ENCODE data around the gene CHPT1. TPM values are rescaled to one million over a fixed set of nuclear protein-coding genes. Genes with fewer than 3 reads are reported as not detected.
A peak's percentile ranks its signal among the peaks of the same experiment; 100 is the strongest.

The CHPT1 gene
- total and polyA plus RNA-seq, 2 of the 13 experiments (the other 11 are each of a cell fraction or from before 2014, with no cell fraction given), result 117 to 178 TPM

GRCh38 chr12:101696251-101697196, 916 bp upstream of the CHPT1 start (continued):
- TF ChIP-seq ZNF687 (CRISPR knock-in tag; IDR thresholded peaks at IDR 0.05), result peak; percentile 58
- TF ChIP-seq ELF3 (CRISPR knock-in tag; IDR thresholded peaks at IDR 0.05), result peak; percentile 34; the same call in 1 of the 2 replicates
- 0 out of 2 replicates have a peak, but pooled peaks have one; percentile 47 for TF ChIP-seq ZNF816 (CRISPR knock-in tag; IDR thresholded peaks at IDR 0.05; ENCODE audit: borderline replicate concordance)
- TF ChIP-seq XRCC5 (optimal IDR thresholded peaks at IDR 0.05; ENCODE audit: low read length), result peak; percentile 10
- TF ChIP-seq, protein P1, sequence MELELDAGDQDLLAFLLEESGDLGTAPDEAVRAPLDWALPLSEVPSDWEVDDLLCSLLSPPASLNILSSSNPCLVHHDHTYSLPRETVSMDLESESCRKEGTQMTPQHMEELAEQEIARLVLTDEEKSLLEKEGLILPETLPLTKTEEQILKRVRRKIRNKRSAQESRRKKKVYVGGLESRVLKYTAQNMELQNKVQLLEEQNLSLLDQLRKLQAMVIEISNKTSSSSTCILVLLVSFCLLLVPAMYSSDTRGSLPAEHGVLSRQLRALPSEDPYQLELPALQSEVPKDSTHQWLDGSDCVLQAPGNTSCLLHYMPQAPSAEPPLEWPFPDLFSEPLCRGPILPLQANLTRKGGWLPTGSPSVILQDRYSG (CRISPR knock-in tag; IDR thresholded peaks at IDR 0.05), result no peak; the same call in 1 of the 2 replicates
- peak; percentile 85; the same call in 2 of the 3 replicates for TF ChIP-seq MXI1 (IDR thresholded peaks at IDR 0.05; ENCODE audit: borderline replicate concordance, low read depth, low read length)
- no peak for TF ChIP-seq SYNCRIP (IDR thresholded peaks at IDR 0.05; ENCODE audit: insufficient read depth, low read depth, low read length)
- TF ChIP-seq FOXK1 (CRISPR knock-in tag; IDR thresholded peaks at IDR 0.05; ENCODE audit: borderline replicate concordance, low read depth), result peak; percentile 44; the same call in 1 of the 2 replicates
- TF ChIP-seq MNT (IDR thresholded peaks at IDR 0.05), result peak; percentile 36
- TF ChIP-seq SMYD3 (CRISPR knock-in tag; IDR thresholded peaks at IDR 0.05), result peak; percentile 14; the same call in 1 of the 2 replicates
- TF ChIP-seq EP300 (IDR thresholded peaks at IDR 0.05; ENCODE audit: low read depth in 2 of 2, low read length in 2 of 2), result peak in 1 of 2 experiments; percentile 86; a peak in 2 of 4 replicates
- 0 out of 2 replicates have a peak, but pooled peaks have one; percentile 15 for TF ChIP-seq EP300 (CRISPR knock-in tag; IDR thresholded peaks at IDR 0.05; ENCODE audit: borderline replicate concordance)
- peak; percentile 72; the same call in 1 of the 2 replicates for TF ChIP-seq TFAP4 (IDR thresholded peaks at IDR 0.05; ENCODE audit: borderline replicate concordance, low read depth)
- TF ChIP-seq, protein P2, sequence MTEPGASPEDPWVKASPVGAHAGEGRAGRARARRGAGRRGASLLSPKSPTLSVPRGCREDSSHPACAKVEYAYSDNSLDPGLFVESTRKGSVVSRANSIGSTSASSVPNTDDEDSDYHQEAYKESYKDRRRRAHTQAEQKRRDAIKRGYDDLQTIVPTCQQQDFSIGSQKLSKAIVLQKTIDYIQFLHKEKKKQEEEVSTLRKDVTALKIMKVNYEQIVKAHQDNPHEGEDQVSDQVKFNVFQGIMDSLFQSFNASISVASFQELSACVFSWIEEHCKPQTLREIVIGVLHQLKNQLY (CRISPR knock-in tag; IDR thresholded peaks at IDR 0.05), result peak; percentile 52; the same call in 1 of the 2 replicates
- TF ChIP-seq, protein P3, sequence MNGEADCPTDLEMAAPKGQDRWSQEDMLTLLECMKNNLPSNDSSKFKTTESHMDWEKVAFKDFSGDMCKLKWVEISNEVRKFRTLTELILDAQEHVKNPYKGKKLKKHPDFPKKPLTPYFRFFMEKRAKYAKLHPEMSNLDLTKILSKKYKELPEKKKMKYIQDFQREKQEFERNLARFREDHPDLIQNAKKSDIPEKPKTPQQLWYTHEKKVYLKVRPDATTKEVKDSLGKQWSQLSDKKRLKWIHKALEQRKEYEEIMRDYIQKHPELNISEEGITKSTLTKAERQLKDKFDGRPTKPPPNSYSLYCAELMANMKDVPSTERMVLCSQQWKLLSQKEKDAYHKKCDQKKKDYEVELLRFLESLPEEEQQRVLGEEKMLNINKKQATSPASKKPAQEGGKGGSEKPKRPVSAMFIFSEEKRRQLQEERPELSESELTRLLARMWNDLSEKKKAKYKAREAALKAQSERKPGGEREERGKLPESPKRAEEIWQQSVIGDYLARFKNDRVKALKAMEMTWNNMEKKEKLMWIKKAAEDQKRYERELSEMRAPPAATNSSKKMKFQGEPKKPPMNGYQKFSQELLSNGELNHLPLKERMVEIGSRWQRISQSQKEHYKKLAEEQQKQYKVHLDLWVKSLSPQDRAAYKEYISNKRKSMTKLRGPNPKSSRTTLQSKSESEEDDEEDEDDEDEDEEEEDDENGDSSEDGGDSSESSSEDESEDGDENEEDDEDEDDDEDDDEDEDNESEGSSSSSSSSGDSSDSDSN (CRISPR knock-in tag; IDR thresholded peaks at IDR 0.05), result peak; percentile 48
- TF ChIP-seq GZF1 (CRISPR knock-in tag; IDR thresholded peaks at IDR 0.05), result no peak
